HPDE6-E6E7 (cell line): ENCODE results near the gene VPS33B.
"Not testable (repeated sequence)": the region's sequence is repeated elsewhere in the genome, so short reads cannot be mapped to it uniquely, and the experiment has no call there.

Experiments
- DNase-seq: peaks from one replicate; pipeline ENCODE4 v3.0.0; 2011; ENCODE audit warnings: missing footprints; ENCODE audit errors: extremely low spot score

Gene VPS33B

DNA sequence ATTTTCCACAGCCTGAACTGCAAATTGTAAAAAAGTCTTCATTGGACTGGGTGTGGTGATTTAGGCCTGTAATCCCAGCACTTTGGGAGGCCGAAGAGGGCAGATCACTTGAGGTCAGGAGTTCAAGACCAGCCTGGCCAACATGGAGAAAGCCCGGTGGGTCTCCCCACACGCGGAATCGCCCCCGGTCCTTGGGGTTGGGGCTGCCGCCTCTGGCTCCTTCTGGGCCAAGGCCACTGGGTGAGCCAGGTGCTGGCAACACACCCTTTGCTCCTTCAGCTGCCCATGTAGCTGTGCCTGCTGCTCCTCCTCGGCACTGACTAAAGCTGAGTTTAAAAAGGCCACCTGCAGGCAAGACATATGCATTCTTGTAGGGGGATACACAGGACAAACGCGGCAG lies 9.4 kb upstream of the VPS33B start:
- DNase-seq: no peak

DNA sequence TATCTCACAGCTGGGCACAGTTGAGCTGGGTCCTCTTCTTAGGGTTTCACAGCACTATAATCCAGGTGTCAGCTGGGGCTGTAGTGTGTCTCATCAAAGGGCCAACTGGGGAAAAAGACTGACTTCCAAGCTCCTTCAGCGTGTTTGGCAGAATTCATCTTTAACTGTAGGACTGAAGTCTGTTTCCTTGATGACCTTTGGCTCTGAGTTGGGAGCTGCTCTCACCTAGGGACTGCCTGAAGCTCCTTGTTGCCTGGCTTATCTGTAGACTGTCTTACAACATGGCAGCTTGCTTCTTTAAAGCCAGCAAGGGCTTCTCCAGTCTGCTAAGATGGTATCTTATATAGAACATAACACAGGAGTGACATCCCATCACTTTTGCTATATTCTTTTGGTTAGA lies 5.3 kb upstream of the VPS33B start:
- no peak for DNase-seq

DNA sequence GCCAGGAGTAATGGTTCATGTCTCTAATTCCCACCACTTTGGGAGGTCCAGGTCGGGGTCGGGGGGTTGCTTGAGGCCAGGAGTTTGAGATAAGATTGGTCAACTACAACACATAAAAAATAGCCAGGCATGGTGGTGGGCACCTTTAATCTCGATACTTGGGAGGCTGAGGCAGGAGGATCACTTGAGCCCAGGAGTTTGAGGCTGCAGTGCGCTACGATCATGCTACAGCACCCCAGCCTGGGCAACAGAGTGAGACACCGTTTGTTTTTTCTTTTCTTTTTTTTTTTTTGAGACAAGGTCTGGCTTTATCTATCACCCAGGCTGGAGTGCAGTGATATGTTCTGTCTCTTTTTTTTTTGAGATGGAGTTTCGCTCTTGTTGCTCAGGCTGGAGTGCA lies 1.3 kb upstream of the VPS33B start:
- DNase-seq: no peak

DNA sequence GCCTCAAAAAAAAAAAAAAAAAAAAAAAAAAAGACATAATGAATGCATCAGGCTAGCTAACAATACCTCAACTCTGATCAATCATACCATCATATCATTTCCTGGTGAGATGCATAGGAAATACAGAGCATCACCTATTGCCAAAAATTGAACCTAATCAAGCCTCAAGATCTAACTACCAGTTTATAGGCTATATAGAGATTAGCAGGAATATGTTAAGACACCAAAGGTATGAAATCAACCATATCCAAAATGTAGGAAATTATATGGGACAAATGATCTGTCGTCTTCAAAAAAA lies 387 bp upstream of the VPS33B start:
- DNase-seq: no peak

DNA sequence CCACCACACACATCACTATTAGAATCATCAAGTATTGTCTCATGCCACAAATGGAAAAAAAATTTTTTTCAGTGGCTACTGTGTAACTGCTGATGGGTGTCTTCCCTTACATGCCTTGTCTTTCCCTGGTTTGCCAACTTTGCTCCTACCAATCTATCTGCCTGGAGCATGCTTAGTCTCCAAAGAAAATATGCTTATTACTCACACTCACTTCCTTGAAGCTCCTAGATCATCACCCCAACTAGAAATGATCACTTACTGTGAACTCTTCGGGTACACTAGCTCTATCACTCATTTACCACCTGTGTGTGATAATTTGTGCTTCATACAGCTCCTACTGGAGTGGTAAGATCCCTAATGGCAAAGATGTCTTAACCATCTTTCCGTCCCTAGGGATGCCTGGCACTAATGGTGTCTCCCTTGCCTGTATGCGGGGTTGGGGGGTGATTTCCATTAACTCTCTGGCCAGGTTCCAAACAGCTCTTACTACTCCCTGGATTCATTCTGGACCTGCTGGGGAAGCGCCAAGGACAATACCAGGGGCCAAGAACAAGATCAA lies 799 bp downstream of the VPS33B start:
- DNase-seq: peak; percentile 26

DNA sequence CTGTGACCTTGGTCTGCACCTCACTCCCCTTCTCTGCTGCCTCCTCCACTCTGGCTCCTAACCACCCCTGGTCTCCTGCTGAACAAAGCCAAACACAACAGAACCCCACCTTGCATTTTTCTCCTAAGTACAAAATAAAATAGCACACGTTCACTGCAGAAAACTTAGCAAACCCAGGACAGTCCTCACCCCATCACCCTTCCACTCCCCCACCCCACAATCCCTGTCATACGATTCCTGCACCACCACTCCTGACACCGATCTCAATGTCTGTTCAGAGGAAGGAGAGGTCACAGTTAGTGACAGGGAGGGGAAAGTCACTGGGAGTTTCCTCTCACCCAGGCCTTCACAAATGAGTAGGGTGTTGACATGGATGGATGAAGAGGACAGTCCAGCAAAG lies 4.2 kb downstream of the VPS33B start:
- DNase-seq: no peak

DNA sequence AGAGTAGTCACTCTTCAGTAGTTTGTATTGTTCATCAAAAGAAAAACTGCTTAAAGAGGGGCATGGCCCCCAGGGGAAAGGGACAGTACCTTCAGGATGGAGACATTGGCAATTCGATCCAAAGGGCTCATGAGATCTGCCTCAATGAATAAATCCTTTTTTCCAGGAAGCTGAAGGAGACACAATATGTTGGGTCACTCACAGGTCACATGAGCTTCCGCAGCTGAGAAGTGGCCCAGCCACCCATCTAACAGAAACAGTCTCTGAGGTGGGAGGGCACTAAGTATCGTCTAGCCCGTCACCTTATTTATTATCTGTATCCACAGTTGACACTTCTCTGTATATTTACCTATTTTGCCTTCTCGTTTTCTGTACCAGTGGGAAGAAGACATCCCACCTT lies 4.7 kb downstream of the VPS33B start:
- DNase-seq: no peak

DNA sequence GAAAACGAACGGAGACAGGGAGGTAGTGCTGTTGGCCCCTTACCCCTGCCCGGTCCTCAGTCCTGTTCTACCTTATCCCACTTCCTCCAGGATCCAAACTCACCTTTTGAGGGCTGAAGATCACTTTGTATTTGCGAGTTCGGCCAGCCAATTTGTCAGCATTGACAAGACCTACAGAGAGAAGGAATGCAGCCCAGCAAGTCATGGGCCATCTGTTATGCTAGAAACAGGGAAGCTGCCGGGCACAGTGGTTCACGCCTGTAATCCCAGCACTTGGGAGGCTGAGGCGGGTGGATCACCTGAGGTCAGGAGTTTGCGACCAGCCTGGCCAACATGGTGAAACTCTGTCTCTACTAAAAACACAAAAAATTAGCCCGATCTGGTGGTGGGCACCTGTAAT lies 8.7 kb downstream of the VPS33B start:
- not testable (repeated sequence) for DNase-seq

DNA sequence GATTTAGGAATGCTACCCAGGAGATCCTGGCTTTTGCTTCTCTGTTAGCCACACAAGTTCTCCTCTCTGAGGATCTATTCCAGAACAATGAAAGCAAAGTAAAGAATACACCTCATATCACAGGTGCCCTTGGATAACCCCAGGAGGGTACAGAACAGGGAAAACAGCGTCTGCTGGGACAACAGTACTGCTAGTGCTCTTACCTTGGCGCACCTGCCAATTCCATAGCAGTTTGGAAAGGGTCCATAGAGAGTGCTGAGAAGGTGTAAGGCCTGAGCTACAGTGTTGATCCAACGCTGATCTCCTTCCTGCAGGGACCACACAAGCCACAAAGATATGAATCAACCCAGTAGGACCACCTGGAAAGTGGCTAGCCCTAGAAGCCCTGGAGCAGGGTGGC lies 15.1 kb downstream of the VPS33B start:
- DNase-seq: no peak

DNA sequence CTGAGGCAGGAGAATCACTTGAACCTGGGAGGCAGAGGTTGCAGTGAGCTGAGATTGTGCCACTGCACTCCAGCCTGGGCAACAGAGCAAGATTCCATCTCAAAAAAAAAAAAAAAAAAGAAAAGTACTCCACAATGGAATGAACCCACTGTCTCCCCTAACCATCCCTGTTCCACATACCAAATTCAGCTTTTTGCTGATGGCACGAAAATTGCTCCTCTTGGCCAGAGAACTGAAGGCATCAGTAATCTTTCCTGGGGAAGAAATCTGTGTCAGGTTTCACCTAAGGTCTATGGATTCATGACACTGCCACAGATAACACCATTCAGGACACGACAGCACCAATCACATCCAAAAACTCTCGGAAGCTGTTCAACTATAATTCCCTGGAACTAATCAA lies 21.2 kb downstream of the VPS33B start:
- DNase-seq: no peak

DNA sequence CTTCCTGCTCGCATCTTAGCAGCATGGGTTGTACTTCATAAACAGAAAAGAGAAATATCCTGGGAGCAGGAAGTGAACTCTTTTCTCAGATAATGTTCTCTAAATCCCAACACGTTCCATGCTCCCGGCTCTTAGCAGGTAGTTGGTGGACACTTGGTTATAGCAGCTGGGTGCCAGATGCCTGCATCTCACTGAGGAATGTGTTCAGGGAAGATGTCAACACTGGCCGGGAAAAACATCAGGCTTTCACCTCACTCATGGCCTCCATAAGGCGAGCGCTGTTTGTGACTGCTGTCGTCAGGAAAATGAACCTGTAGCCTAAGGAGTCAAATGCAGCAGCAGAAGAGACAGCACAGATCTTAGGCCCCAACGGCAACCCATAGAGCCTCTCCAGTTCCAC lies 23.7 kb downstream of the VPS33B start:
- DNase-seq: no peak

DNA sequence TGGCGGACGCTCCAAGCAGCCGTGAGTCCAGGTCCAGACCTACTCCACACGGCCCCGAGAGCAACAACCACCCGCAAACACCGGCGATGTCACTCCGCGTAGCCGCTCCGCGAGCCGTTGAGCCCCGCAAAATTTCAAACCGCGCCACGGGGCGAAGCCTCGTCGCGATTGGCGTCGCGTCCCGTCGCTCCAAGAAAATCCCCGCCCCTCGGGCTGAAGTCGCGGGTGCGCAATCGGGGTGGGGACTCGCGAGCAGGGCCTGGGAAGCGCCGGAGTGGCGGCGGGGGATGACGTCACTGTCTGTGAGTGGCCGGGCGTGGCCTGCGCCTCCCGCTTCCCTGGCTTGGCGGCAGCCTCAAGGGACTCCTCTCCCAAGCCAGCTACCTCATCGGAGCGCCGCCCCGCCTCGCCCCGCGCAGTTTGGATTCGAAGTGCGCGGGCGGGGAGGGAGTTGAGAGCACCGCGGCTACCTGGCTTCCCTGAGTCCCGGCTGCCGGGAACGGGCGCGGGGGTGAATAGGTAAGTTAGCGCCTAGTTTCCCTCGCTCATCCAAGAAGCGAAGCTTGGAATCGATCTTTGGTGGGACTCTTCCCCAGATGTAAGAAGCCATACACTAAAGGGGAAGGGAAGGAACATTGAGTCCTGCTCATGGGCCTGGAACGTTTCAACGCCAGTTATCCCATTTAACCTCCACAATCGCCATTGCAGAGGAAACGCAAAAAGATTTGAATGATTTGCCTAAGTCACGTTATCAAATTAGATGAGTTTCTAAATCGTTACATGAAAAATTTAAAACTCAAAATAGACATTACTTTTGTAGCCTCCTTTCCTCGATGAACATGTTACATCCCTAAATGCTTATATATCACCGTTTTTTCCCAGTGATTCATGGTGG lies 27.7 kb downstream of the VPS33B start, which contains the start of gene PRC1:
Gene PRC1 (minus strand): TSS at position 119 of the 895 bp plus-strand sequence. CDS start 118 bp downstream, at position 1.
- DNase-seq: peak; percentile 98

DNA sequence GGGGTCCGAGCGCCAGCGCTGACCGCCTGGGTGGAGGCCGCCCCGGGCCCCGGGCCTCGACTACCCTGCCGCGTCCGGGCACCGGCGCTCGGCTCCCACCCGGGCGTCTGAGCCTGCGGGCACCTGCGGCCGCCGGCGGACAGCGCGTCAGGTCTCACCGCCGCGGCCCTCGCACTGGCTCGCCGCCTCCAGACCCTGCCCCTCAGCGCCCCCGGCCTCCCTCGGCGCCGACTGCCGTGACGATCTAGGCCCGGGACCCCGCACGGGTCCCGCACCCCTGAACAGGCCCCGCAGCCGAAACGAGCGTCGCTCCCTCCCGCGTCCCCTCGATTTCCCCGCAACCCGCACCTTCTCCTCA lies 28.4 kb downstream of the VPS33B start:
- DNase-seq: peak; percentile 16

DNA sequence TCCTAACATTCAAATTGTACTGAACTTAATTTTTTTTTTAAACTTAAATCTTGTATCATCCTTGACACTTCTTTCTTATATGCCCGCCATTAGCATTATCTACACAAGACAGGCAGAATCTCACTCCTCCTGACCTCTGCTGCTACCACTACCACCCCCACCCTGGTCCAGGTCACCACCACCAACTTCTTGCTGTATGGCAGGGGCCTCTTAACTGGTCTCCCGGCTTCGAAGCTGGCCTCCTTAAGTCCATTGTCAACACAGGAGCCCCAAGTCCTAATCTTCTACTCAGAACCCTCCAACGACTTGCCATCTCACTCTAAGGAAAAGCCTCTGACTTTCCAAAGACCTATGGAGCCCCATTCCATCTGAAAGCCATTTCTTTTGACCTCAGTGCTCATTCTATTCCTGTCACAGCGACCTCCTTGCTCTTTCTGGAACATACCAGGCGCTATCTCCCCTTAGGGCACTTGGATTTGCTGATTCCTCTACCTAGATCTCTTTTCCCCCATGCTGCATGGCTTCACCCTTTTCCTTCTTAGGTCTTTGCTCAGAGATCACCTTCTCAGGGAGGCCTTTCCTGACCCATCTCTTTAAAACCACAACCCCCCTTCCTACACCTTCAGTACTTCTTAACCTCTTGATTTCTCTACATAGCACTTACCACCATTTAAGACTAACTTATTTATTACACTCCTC lies 30.7 kb downstream of the VPS33B start:
- no peak for DNase-seq

DNA sequence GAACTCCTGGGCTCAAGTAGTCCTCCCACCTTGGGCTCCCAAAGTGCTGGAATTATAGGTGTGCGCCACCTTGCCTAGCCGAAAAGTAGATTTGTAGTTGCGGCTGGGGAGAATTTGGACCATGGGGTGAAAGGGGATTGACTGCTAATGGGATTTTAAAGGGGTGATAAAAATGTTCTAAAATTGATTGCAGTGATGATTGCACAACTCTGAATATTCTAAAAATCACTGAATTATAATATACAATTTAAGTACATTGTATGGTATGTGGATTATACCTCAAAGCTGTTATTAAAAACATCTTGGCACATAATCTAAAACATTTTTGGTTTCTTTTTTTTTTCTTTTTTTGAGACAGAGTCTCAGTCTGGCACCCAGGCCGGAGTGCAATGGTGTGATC lies 31.9 kb downstream of the VPS33B start:
- no peak for DNase-seq

DNA sequence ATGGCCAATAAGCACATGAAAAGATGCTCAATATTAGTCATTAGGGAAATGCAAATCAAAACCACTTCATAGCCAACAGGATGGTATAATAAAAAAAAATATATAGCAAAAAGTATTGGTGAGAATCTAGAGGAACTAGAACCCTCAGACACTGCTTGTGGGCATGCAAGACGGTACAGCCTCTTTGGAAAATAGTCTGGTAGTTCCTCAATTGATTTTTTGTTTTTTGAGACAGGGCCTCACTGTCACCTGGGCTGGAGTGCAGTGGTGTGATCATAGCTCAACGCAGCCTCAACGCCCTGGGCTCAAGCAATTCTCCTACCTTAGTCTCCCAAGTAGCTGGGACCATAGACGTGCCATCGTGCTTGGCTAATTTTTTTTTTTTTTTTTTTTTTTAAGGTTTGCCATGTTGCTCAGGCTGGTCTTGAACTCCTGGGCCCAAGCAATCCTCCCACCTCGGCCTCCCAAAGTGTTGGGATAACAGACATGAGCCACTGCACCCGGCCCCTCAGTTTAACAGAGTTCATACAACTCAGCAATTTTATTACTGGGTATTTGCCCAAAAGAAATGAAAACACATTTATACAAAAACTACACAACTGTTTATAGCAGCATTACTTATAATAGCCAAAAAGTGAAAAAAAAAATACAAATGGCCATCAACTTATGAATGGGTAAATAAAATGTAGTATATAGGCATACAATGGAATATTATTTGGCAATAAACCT lies 33.2 kb downstream of the VPS33B start:
- DNase-seq: no peak

DNA sequence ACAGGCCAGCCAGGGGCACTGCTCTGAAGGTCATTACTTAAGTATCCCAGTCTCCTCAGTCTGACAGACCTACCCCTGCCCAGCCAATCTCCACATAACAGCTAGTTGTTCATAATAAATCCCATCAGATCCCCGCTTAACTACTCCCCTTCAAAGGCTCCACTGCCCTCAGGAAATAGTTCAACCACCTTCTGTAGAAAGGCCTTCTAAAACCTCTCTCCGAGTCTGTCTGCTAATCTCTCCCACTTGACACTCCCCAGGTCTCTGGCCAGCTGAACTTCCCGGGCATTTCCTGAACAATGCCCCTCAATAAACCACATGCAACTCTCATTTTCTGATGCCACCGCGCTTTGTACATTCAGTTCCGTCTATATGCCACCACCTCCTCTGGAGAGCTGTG lies 34.1 kb downstream of the VPS33B start:
- no peak for DNase-seq

DNA sequence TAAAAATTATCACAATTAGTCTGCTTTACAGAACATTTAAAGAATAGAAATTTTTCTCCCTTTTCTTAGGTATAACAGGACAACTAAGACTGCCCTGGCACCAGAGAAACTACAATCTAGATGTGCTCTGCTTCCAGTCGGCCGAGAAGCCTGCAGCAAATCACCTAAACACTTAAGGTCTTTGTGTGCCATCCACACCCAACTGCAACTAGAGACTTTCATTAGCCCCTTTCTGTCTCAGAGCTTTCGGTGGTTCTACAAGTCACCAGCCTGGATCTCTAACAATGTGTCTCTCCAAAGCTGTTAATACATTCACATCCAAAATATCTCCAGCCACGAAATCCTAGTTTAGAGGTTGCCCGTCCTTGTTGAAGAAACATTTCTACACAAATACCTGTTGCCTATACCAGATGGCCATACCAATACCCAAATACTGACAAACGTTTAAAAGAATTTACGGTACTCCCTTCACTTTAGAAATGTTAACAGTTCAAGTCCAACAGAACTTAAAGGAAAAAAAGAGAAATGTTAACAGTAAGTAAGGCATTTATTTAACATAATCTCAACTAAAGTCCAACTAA lies 34.7 kb downstream of the VPS33B start:
- no peak for DNase-seq

DNA sequence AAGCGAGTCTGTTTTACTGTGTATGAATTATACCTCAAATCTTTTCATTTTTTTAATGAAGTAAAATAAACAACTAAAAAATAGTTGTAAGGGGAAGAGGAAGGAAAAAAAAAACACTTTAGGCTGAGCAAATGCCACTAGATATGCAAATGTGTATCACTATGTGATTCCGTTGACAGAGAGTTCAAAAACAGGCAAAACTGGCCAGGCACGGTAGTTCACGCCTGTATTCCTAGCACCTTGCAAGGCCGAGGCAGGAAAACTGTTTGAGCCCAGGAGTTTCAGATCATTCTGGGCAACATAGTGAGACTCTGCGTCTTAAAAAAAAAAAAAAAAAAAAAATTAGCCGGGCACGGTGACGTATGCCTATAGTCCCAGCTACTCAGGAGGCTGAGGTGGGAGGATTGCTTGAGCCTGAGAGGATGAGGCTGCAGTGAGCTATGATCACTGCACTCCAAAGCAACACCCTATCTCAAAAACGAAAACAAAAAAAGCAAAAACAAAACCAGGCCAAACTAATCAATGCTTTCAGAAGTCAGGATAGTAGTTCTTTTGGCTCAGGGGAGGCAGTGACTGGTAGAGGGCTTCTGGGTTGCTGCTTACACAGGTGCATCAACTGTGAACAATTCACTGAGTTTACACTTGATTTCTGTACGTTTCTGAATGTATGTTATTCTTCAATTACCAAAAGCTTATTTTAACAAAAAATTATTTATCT lies 35.4 kb downstream of the VPS33B start:
- DNase-seq: no peak

DNA sequence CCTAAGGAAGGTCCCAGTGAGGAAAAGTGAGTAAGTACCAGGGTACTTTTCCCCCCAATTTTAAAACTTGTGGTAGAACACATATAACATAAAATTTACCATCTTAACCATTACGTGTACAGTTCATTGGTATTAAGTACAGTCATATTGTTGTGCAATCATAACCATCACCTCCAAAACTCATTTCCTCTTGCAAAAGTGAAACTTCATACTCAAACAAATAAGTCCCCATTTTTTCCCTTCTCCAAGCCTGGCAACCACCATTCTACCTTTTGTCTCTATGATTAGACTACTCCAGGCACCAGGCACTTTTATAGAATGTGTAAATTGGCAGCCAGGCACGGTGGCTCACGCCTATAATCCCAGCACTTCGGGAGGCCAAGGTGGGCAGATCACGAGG lies 40.3 kb downstream of the VPS33B start:
- DNase-seq: no peak

DNA sequence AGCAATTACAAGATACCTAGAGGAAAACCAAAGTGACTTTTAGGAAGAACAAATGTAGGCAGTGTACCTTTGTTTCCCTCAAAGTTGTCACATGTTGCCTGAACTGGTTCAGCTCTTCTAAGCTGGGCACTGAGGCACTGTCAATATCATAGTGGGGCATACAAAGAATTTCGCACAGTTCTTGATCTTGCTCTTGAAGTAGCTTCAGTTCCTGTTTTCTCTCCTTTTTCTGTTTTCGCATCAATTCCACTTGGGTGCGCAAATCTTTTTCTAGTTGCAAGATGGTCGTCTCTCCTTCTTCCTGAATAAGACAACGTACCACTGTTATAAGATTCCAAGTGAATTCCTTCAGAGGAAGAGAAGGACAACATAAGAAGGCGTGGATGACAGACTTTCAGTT lies 40.7 kb downstream of the VPS33B start:
- no peak for DNase-seq
